Brain microvascular endothelial cell (primary cell): ENCODE measurements around the gene PGGHG.

Source experiments
- DNase-seq: peaks from one replicate; pipeline ENCODE4 v3.0.0-alpha.2; 2020
- H3K27ac ChIP-seq: fragments of 250-450 bp; sonication (Bioruptor Pico); 2 replicates; pipeline ENCODE4 v1.5.1; 2020; ENCODE audit warnings: mild to moderate bottlenecking, moderate library complexity
- H3K27me3 ChIP-seq: fragments of 250-450 bp; sonication (Bioruptor Pico); replicated peaks from 2 replicates; pipeline ENCODE4 v1.5.1; 2020; ENCODE audit warnings: mild to moderate bottlenecking
- H3K36me3 ChIP-seq: fragments of 250-450 bp; sonication (Bioruptor Pico); replicated peaks from 2 replicates; pipeline ENCODE4 v1.5.1; 2020; ENCODE audit warnings: mild to moderate bottlenecking
- H3K4me3 ChIP-seq: 2 replicates; pipeline ENCODE4 v1.5.1; 2011; ENCODE audit warnings: low read depth, mild to moderate bottlenecking, control low read depth, low read length, moderate library complexity
- CTCF ChIP-seq: IDR thresholded peaks from 2 replicates; pipeline ENCODE4 v1.5.1; 2011; ENCODE audit warnings: low read depth, mild to moderate bottlenecking, moderate library complexity, low read length, control low read depth, inconsistent platforms; ENCODE audit errors: missing control alignments
- in situ Hi-C: cut with HindIII; loops from 2 replicates; pipeline ENCODE4 v1.10.0; 2017; ENCODE audit warnings: low sequenced_read_pairs, low pct_ligation_motif_present

Gene PGGHG

GRCh38 chr11:278001-278951 is 10.7 kb upstream of the PGGHG start, which contains the start of gene NLRP6:
Gene NLRP6, plus strand, starts transcription at chr11:278407. Its CDS starts 163 bp downstream, at chr11:278570.
- in situ Hi-C loops, result no loop called here
- no peak for TF ChIP-seq CTCF
- no peak within 1 kb of the TSS for H3K27ac ChIP-seq
- peaks cover 57% of the 10 kb centered on the region for H3K27me3 ChIP-seq
- no peak for DNase-seq
- H3K36me3 ChIP-seq, result no peaks in the 10 kb centered on the region
- H3K4me3 ChIP-seq, result no peak within 1 kb of the TSS

GRCh38 chr11:279040-279965 is 9.6 kb upstream of the PGGHG start:
- in situ Hi-C loops, result no loop called here
- no peak overlapping the region for H3K27ac ChIP-seq
- H3K36me3 ChIP-seq, result no peaks in the 10 kb centered on the region
- H3K4me3 ChIP-seq, result no peak overlapping the region
- no peak for TF ChIP-seq CTCF
- peaks cover 57% of the 10 kb centered on the region for H3K27me3 ChIP-seq
- DNase-seq, result no peak

GRCh38 chr11:279966-280705 is 8.8 kb upstream of the PGGHG start:
- in situ Hi-C loops, result no loop called here
- H3K36me3 ChIP-seq, result no peaks in the 10 kb centered on the region
- no peak for DNase-seq
- no peak overlapping the region for H3K27ac ChIP-seq
- peaks cover 57% of the 10 kb centered on the region for H3K27me3 ChIP-seq
- H3K4me3 ChIP-seq, result no peak overlapping the region
- no peak for TF ChIP-seq CTCF

GRCh38 chr11:280706-281485 is 8.0 kb upstream of the PGGHG start:
- TF ChIP-seq CTCF, result no peak
- Histone ChIP-seq H3K27me3 (peaks cover 57% of the 10 kb centered on the region), H3K4me3 (no peak overlapping the region), H3K36me3 (no peaks in the 10 kb centered on the region), H3K27ac (no peak overlapping the region)
- DNase-seq, result no peak
- in situ Hi-C loops, result no loop called here
